NCI-H1048 (cell line): ENCODE measurements around the gene UBE2L3.
"Not testable (repeated sequence)": the region's sequence is repeated elsewhere in the genome, so short reads cannot be mapped to it uniquely, and the experiment has no call there.

Experiments used
- DNase-seq: peaks from one replicate; lab custom pipeline; 2025; lab: John Stamatoyannopoulos, UW

Gene UBE2L3

DNA sequence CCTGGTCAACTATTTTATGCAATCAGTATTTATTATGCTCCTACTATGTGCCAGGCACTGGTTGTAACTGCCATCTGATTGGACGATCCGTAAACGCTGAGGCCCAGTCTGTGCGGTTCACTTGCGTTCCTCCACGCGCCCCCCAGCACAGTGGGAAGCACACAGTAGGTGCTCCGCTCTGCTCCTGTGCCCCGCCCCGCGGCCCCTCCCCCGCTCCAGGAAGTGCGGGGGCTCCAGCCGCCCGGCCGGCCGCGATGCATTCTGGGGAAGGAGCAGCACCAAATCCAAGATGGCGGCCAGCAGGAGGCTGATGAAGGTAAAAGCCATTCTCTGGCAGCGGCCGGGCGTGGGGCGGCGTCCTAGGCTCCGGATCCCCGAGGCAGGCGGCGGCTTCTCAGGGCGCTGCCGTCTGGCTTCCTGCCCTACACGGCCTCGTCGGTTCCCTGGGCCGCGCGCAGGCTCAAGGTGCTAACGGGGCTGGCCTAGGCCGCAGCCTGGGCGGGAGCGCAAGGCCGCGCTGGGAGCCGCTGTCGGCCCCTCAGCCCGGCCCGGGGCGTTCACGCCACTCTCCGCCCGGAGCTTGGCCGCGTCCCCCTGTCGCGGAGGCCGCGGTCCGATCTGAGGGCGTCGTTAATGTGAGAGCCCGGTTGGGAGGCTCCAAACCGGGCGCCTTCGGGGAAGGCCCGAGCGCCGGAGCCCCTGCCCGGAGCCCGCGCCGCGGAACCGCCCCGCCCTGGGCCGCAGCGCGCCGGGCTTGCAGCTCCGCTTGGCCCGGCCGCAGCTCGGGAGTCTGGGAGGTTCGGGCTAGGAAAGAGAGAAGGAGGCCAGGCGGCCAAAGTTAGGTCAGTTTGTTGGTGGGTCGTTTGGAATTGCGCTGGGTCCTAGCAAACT is at the start of gene UBE2L3:
TSS of gene UBE2L3 (plus strand) at position 259 of the 891 bp plus-strand sequence. CDS start at position 290, 31 bp downstream.
- peak; percentile 74 for DNase-seq

DNA sequence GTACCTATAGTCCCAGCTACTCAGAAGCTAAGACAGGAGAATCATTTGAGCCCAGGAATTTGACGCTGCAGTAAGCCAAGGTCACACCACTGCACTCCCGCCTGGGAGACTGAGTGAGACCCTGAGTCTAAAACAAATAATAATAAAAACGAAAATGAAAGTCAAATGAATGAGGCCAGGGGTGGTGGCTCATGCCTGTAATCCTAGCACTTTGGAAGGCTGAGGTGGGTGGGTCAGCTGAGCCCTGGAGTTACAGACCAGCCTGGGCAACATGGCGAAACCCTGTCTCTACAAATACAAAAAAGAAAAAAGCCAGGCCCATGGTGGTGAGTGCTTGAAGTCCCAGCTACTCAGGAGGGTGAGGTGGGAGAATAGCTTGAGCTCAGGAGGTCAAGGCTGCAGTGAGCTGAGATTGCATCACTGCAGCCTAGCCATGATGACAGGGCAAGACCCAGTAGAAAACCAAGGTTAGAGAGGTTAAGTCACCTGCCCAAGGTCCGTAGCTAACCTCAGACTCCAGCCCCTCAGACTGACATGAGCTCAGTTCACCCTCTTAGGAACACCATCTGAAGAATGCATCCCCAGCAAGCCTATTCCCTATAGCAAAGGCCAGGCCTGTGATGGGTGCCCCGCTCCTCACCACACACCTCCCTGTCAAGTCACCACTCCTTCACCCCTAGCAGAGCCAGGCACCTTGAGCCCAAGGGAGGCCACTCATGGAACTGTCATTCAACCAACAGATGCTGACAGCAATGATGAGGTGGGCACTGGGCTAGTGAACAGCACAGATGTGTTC is 40.6 kb upstream of the UBE2L3 start:
- not testable (repeated sequence) for DNase-seq

DNA sequence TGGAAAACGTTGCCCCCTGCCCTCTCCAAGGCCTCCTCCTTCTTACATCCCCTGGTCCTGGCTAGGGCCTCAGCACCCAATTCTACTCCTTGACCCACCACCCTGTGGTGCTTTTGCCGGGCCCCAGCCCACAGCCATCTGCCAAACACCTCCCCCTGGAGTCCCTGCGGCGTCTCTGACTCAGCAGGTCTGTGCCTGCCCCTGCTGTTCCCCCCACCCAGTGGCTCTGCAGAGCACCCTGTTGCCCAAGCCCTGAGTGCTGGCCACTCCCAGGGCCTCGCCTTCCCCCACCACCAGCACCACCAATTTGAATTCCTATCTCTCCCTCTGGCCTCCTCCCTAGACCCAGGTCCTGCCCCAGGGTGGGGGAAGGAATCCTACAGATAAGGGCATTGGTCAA is 36.0 kb upstream of the UBE2L3 start:
- not testable (repeated sequence) for DNase-seq

DNA sequence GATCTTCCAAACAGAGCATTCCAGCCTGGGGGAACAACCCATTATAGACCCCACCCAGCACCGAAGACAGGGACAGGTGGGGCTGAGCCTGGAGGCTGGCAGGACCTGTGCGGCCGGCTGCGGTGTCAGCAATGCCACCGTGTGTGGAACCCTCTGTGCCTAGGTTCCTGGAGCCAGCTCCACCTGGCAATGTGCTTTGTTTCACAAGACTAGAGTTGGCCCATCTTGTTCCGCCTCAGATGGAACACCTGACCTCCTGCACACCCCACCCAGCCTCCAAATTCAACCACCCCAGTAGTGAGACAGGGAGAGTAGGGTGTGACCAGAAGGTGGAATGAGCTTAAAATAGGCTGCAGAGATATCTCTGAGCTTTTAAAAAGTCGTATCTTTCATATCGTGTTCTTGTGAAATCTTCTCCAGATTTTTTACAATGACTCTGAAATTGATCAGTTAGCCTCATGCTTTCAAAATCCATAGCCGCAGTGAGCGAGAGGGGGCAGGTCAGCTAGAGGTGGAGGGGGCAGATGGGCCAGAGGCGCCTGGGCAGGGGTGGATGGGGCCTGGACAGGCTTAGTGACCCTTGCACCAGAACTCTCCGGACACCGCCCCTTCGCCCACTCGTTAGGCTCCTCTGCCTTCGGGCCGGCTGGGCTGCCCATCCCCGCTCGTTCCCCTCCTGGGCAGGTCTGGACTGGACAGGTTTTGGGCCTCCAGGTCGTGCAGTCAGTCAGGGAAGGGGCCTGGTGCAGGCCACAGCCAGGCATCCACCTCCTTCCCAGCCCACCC is 34.5 kb upstream of the UBE2L3 start:
- DNase-seq, result not testable (repeated sequence)

GRCh38 chr22:21539862-21540261 is 27.7 kb upstream of the UBE2L3 start:
- DNase-seq, result not testable (repeated sequence)

- DNase-seq, result not testable (repeated sequence)
These were observed 22.8 kb upstream of the UBE2L3 start for GRCh38 chr22:21544432-21545322.

DNA sequence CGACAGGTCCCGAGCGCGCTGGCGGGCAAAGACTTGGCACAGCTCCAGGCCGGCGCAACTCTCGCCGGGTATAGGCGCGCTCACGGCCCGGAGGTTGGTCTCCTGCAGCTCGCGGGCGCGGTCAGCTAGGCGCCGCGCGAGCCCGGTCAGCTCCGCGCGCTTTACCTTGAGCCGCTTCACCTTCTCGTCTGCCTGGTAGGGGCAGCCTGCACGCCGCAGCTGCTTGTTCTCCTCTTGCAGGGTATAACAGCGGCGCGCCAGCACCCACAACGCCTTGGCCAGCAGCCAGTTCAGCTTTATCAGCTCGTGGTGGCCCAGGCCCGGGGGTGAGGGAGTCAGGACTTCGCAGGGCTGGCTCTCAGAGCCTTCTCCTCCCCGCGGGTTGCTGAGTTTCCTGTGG is 18.0 kb upstream of the UBE2L3 start:
- DNase-seq, result not testable (repeated sequence)

DNA sequence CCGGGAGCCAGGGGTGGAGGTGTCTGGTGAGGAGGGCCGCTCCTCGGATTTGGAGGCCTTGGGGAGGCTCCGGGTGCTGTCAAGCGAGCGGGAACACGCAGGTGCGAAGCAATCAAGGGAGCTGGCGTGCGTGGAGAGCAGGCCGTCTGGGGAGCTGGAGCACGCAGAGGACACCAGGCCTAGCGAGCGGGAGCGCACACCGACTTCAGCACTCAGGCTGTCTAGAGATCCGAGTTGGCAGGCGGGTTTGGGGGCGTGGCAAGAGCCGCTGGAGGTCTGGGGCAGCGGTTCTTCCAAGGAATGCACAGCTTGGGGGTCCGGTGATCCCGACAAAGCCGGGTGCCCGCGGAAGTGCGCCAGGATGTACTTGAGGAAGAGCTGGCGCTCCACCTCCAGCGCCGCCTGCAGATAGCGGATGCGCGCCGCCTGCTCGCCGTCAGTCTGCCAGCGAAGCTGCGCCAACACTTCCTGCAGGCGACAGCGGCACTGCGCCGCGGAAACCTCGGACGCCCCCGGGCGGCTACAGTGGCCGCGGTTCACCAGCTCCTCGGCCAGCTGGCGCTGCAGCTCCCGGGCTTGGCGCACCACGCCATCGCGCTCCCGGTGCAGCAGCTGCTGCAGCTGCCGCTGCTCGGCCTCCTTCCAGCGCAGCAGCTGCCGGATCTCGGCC is 17.4 kb upstream of the UBE2L3 start:
- not testable (repeated sequence) for DNase-seq

- not testable (repeated sequence) for DNase-seq
These were observed 16.9 kb upstream of the UBE2L3 start for GRCh38 chr22:21550678-21551047.

DNA sequence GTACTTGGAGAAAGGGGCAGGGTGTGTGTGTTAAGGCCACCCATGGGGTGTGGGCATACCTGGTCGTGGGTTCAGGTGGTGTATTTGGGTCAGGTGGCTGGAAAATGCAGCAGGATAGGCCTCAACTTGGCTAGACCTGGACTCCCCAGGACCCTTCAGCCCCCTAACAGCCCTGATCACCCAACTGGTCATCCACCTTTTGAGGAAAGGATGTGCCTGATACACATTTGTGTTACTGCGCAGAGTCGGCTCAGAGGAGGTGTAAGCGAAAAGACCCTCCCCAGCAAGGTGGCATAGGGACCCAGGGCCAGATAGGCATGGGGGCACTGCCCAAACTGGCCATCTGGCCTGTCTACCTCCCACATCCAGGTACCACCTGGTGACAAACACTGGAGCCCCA is 16.2 kb upstream of the UBE2L3 start, which contains the start of gene RIMBP3C:
TSS of gene RIMBP3C (minus strand) at position 101 of the 400 bp plus-strand sequence. CDS start 485 bp downstream, outside the sequence.
- not testable (repeated sequence) for DNase-seq

DNA sequence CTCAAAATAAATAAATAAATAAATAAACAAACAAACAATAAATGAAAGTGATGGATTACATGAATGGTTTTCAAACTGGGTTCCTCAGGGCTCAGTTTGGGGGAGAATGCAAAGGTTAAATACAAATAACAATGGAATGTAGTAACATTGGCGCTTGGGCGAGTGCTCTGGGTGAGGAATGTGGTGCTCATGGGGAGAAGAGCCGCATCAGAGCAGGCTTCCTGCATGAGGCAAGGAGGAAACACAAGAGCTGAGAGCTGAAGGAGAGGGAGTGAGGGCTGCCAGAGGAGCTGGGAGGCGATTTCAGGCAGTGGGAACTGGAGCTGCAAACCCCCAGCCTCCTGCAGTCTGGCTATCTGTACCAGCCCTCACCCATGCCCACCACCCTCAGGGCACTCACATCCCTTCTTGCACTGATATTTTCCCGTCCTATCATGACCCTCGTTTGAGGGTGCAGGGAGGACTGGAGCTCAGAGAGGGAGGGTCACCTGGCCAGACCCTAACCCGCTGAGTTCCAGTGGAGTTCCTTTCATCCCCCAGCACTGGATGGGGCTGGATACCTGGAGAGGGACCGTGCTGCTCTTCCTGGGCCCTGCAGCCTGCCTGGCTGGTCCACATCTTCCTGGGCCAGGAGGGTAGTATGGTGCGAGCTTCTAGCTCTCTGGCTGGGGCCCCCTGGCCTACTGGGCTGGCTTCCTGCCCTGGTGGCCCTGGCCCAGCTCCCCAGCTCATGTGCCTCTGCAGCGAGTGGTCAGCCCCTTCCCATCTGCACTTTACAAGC is 8.0 kb upstream of the UBE2L3 start:
- DNase-seq, result not testable (repeated sequence)

DNA sequence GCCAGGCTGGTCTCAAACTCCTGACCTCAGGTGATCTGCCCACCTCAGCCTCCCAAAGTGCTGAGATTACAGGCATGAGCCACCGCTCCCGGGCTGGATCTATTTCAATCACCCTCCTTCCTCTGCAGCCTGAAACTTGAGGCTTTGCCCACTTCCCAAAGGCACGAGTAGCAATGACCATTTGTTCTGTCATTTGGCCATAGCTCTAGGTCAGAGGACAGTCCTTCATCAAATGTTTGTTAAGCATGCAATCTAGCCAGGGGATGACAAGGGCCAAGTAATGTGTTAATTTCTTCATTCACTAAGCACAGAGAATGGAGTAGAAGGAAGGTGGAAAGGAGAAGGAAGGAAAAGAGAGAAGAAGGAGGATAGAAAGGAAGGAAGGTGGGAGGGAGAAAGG is 6.9 kb upstream of the UBE2L3 start:
- DNase-seq, result not testable (repeated sequence)

- no peak for DNase-seq
These were observed 3.6 kb upstream of the UBE2L3 start for GRCh38 chr22:21563912-21564311.

DNA sequence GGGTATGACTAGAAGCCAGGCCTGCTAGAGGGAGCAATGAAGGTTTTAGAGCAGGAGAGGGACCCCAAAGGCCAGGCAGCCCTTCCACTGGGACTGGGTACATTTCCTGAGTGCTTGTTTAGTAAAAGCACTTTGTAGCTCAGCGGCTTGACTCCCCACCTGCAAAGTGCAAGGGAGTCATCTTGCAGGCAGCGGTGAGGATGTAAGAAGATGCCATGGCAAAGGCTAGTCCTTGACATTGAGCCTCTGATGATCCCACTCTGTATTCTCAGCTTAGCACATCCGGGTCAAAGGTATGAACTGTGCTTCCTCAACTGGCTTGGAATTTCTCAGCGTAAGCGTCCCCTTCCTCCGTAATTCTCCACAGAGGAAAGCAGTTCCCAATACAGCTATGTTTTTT is 3.1 kb upstream of the UBE2L3 start:
- DNase-seq, result no peak

DNA sequence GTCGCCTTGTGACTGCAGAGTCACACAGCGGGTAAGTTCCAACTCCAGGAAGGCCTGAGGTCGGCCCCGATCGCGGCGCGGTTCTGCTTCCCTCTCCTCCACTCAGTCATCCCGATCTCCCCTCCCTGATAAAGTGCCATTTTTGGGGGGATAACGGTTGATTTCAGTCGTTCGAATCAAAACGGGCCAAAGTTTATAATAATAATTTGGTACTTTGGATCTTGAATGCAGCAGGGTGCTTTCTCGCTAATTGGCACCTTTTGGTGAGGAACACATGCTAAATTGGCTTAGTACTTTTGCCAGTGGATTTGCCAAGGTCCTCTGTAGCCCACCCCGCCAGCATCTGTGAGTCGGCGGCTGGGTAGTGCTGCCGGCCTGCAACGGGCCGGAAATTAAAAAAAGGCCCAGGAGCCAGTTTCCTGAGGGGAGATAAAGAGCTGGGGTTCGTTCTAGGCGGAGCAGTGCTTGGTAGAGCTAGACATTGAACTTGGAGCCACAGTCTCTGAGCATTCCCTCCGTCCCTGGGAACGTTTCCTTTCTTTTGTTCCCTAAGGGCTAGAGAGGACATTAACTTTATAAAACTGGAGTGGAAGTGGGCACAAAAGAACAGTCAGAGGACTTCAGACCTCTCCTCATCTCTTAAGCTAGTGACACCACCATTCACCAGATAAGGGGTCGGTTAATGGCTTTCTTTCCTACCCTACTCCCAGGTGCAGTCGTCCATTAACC is 997 bp downstream of the UBE2L3 start:
- DNase-seq, result no peak

DNA sequence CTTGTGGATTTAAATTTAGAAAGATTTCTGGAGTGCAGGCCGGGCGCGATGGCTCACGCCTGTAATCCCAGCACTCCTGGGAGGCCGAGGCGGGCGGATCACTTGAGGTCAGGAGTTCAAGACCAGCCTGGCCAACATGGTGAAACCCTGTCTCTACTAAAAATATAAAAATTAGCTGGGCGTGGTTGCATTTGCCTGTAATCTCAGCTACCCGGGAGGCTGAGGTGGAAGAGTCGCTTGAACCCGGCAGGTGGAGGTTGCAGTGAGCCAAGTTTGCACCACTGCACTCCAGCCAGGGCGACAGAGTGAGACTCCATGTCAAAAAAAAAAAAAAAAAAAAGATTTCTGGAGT is 1.5 kb downstream of the UBE2L3 start:
- DNase-seq, result not testable (repeated sequence)

- DNase-seq, result no peak
These were observed 2.1 kb downstream of the UBE2L3 start for GRCh38 chr22:21569459-21570170.

GRCh38 chr22:21570398-21570797 is 2.9 kb downstream of the UBE2L3 start:
- no peak for DNase-seq
